KMS-11 (cell line): ENCODE data around the gene KCNH3.

Experiments used
- H2AFZ ChIP-seq: fragments of 200-600 bp; sonication (generic); 2 replicates; pipeline ENCODE4 v1.6.1; 2016; ENCODE audit warnings: antibody characterized with exemption, mixed run types, low read depth
- H3K27ac ChIP-seq: fragments of 200-600 bp; sonication (generic); 2 replicates; pipeline ENCODE4 v1.6.1; 2016; ENCODE audit warnings: mild to moderate bottlenecking, mixed run types
- H3K27me3 ChIP-seq: fragments of 200-600 bp; sonication (generic); 2 replicates; pipeline ENCODE4 v1.6.1; 2017; ENCODE audit warnings: mild to moderate bottlenecking, low read depth, mixed run types, moderate library complexity; ENCODE audit not compliant: insufficient read depth
- H3K36me3 ChIP-seq: fragments of 200-600 bp; sonication (generic); 2 replicates; pipeline ENCODE4 v1.6.1; 2017; ENCODE audit warnings: mild to moderate bottlenecking, mixed run types; ENCODE audit not compliant: insufficient read depth
- H3K4me1 ChIP-seq: fragments of 200-600 bp; sonication (generic); 2 replicates; pipeline ENCODE4 v1.6.1; 2016; ENCODE audit warnings: mild to moderate bottlenecking, low read depth, mixed run types; ENCODE audit not compliant: poor library complexity, severe bottlenecking
- H3K4me2 ChIP-seq: fragments of 200-600 bp; sonication (generic); 2 replicates; pipeline ENCODE4 v1.7.0; 2016; ENCODE audit warnings: mild to moderate bottlenecking, mixed run types
- H3K4me3 ChIP-seq: fragments of 200-600 bp; sonication (generic); IDR thresholded peaks from 2 replicates; pipeline ENCODE4 v1.6.1; 2017; ENCODE audit warnings: low read depth, low read length, mixed read lengths; ENCODE audit not compliant: insufficient read depth
- H3K79me2 ChIP-seq: fragments of 200-600 bp; sonication (generic); 2 replicates; pipeline ENCODE4 v1.6.1; 2016; ENCODE audit warnings: low read depth, mixed run types; ENCODE audit not compliant: insufficient read depth
- H3K9ac ChIP-seq: fragments of 200-600 bp; sonication (generic); 2 replicates; pipeline ENCODE4 v1.6.1; 2016; ENCODE audit warnings: mild to moderate bottlenecking, mixed run types
- H4K20me1 ChIP-seq: fragments of 200-600 bp; sonication (generic); 2 replicates; pipeline ENCODE4 v1.6.1; 2016; ENCODE audit warnings: mild to moderate bottlenecking, mixed run types; ENCODE audit not compliant: insufficient read depth
- TF ChIP-seq, protein P1 (sequence below): fragments of 200-600 bp; sonication (generic); conservative IDR thresholded peaks from 2 replicates; pipeline ENCODE4 v1.6.1; 2017; ENCODE audit warnings: low read depth, mild to moderate bottlenecking, antibody characterized with exemption, low read length, moderate library complexity, mixed read lengths

Gene KCNH3

DNA sequence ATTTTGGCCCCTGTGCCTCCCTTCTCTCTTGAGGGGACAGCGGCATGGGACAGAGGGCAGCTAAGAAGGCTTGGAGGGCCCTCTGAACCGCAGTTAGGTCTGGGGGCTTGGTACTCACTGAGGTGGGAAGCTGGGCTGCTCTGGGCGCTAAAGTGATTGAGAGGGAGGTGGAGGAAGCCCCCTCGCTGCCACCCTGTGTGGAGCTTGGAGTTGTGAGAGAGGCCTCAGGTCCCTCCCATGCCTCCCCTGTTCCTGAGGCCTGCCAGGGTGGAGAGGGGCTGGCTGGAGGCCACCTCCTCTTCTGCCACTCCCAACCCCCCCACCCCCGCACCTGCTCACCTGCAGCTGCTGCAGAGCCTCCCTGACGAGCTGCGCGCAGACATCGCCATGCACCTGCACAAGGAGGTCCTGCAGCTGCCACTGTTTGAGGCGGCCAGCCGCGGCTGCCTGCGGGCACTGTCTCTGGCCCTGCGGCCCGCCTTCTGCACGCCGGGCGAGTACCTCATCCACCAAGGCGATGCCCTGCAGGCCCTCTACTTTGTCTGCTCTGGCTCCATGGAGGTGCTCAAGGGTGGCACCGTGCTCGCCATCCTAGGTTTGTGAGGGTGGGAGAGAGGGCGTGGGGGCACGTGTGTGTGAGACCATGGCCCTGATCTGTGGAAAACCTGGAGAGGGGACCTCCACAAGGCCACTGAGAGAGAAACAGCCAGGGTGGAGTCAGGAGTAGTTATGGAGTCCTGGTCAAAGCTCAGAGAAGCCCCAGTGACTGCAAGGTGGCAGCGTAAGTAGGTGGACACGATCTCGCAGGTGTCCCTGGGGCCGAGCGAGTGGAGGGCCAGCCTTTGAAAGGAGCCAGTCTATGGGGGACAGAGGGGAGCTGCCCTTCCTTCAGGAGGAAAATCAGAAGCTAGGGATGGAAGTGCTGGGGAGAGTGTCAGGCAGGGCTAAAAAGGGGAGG lies 11.2 kb downstream of the KCNH3 start:
- H3K27me3 ChIP-seq, result peaks cover 18% of the 10 kb centered on the region; the same call in 1 of the 2 replicates
- no peaks in the 10 kb centered on the region for H3K79me2 ChIP-seq
- no peak overlapping the region for H2AFZ ChIP-seq
- no peaks in the 10 kb centered on the region for H3K36me3 ChIP-seq
- no peak overlapping the region for H3K4me2 ChIP-seq
- TF ChIP-seq, protein P1, sequence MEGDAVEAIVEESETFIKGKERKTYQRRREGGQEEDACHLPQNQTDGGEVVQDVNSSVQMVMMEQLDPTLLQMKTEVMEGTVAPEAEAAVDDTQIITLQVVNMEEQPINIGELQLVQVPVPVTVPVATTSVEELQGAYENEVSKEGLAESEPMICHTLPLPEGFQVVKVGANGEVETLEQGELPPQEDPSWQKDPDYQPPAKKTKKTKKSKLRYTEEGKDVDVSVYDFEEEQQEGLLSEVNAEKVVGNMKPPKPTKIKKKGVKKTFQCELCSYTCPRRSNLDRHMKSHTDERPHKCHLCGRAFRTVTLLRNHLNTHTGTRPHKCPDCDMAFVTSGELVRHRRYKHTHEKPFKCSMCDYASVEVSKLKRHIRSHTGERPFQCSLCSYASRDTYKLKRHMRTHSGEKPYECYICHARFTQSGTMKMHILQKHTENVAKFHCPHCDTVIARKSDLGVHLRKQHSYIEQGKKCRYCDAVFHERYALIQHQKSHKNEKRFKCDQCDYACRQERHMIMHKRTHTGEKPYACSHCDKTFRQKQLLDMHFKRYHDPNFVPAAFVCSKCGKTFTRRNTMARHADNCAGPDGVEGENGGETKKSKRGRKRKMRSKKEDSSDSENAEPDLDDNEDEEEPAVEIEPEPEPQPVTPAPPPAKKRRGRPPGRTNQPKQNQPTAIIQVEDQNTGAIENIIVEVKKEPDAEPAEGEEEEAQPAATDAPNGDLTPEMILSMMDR, result no peak
- no peaks in the 10 kb centered on the region for H3K4me1 ChIP-seq
- H3K9ac ChIP-seq, result no peak overlapping the region
- no peaks in the 10 kb centered on the region for H4K20me1 ChIP-seq
- no peak overlapping the region for H3K27ac ChIP-seq
- no peak overlapping the region for H3K4me3 ChIP-seq

DNA sequence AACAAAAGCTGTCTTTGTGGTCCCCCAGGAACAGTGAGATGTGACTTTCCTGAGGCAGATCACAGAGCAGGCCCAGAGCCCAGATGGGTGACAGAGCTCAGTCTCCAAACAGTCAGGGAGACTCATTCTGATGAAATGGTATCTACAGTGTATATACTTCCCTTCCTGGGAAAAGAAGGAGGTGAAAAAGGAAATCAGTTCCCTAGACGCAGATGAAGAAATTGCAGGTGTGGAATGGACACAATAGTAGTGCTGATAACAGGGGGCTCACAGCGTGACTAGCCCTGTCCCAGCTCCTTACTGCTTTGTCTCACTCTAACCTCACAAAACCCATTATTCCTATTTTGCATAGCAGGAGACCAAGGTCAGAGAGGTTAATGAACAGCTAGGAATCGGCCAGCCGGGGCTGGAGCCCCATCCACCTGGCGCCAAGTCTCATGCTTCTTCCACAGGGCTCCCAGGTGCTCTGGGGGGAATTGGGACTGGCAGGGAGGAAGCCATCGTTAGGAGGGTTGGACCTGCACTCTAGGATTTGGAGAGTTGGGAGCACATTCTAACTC lies 11.9 kb downstream of the KCNH3 start:
- Histone ChIP-seq H4K20me1 (no peaks in the 10 kb centered on the region), H3K4me1 (no peaks in the 10 kb centered on the region), H3K27ac (no peak overlapping the region), H2AFZ (no peak overlapping the region), H3K9ac (no peak overlapping the region), H3K4me2 (no peak overlapping the region), H3K79me2 (no peaks in the 10 kb centered on the region), H3K4me3 (no peak overlapping the region), H3K27me3 (peaks cover 18% of the 10 kb centered on the region; the same call in 1 of the 2 replicates), H3K36me3 (no peaks in the 10 kb centered on the region)
- TF ChIP-seq, protein P1, result no peak

DNA sequence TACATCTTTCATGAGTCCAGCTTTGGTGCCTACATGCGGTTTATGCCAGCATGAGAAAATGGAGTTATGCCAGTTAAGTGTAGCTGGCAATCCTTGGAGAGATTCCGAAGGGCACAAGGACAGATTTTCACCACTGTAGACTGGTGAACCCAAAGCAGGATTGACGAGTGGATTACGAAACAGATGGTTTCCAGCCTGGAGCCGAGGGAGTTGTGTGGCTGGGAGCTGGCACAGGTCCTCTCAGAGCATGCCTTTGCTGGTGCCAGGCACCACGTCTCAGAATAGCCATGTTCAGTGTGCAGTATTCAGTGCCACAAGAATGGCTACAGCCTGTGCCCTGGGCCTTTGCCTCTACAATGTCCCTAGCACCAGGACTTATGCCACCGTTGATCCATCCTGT lies 13.2 kb downstream of the KCNH3 start:
- H3K4me2 ChIP-seq, result no peak overlapping the region
- no peak overlapping the region for H3K9ac ChIP-seq
- H3K79me2 ChIP-seq, result no peaks in the 10 kb centered on the region
- H3K27ac ChIP-seq, result no peak overlapping the region
- H3K4me1 ChIP-seq, result no peaks in the 10 kb centered on the region
- H3K27me3 ChIP-seq, result peaks cover 18% of the 10 kb centered on the region; the same call in 1 of the 2 replicates
- no peak overlapping the region for H3K4me3 ChIP-seq
- no peaks in the 10 kb centered on the region for H3K36me3 ChIP-seq
- H2AFZ ChIP-seq, result no peak overlapping the region
- no peaks in the 10 kb centered on the region for H4K20me1 ChIP-seq
- TF ChIP-seq, protein P1, result no peak

DNA sequence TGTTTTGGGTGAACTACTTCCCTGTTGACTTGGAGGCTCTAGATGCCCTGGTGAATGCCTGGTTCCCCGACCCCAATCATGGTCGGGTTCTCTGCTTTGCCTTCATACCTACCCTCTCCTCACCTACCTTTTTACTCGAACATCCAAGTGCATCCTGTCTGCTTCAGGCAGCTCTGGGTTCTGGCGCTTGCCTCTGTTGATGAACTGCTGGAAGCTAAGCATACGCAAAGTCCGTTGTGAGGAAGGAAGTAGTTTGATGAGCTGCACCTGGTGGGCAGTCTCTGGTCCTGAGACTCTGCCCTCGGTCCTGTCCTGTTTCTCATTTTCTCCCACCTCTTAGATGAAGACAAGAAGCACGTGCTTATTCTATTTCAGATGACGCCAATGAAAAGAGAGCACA lies 13.6 kb downstream of the KCNH3 start:
- TF ChIP-seq, protein P1, result no peak
- Histone ChIP-seq H2AFZ (no peak overlapping the region), H3K4me2 (no peak overlapping the region), H3K27me3 (peaks cover 18% of the 10 kb centered on the region; the same call in 1 of the 2 replicates), H4K20me1 (no peaks in the 10 kb centered on the region), H3K27ac (no peak overlapping the region), H3K36me3 (no peaks in the 10 kb centered on the region), H3K79me2 (no peaks in the 10 kb centered on the region), H3K4me3 (no peak overlapping the region), H3K9ac (no peak overlapping the region), H3K4me1 (no peaks in the 10 kb centered on the region)
